ENCODE data around the gene ST8SIA4. TPM values are rescaled to one million over a fixed set of nuclear protein-coding genes. Genes with fewer than 3 reads are reported as not detected.

Gene ST8SIA4
- total RNA-seq, 1 experiment from 2014 or later, result not detected

DNA sequence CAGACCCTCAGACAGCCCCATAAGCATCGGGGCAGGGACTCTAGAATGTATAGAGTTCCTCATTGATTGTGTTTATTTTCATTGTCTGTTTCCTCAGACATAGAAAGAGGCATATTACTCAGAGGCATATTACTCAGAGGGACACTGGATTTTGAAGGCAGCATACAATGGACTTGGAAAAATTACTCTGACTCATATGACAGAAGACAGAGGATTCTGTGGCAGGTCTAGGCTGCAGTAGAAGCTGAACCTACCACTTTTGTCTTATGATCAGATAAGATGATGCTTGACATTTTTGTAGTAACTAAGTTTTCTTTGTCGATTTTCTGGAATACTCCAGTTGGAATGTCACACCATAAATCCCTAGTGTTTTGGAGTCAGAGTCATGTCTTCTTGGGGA is 105.2 kb downstream of the ST8SIA4 start:
- intact Hi-C loops (cut with micrococcal nuclease), result no loop called here
- RAD21 ChIA-PET (ENCODE audit: low non-redundant PET in 1 of 2, low total read pairs in 2 of 2, uncharacterized antibody in 2 of 2, unreplicated experiment in 2 of 2), result no interaction called here
- no peaks in the 10 kb centered on the region for H3K9me2 ChIP-seq (ENCODE audit: insufficient read depth)
- BruUV-seq (replicated peaks), result no TSS peak
- no peak overlapping the region for H3K27ac ChIP-seq (ENCODE audit: low read depth, low read length)
- no peak overlapping the region for H3K4me3 ChIP-seq (replicated peaks in 1 of 2; ENCODE audit: low read depth in 1 of 2, low read length in 2 of 2)
- H3K9ac ChIP-seq (ENCODE audit: low read length), result no peak overlapping the region
- no peak for DNase-seq (ENCODE audit: low read depth, low spot score)
- no peaks in the 10 kb centered on the region for H3K4me1 ChIP-seq (ENCODE audit: control insufficient read depth in 1 of 2, insufficient read depth in 2 of 2, low read length in 2 of 2)
- no peak for ATAC-seq
- TF ChIP-seq, protein P1, sequence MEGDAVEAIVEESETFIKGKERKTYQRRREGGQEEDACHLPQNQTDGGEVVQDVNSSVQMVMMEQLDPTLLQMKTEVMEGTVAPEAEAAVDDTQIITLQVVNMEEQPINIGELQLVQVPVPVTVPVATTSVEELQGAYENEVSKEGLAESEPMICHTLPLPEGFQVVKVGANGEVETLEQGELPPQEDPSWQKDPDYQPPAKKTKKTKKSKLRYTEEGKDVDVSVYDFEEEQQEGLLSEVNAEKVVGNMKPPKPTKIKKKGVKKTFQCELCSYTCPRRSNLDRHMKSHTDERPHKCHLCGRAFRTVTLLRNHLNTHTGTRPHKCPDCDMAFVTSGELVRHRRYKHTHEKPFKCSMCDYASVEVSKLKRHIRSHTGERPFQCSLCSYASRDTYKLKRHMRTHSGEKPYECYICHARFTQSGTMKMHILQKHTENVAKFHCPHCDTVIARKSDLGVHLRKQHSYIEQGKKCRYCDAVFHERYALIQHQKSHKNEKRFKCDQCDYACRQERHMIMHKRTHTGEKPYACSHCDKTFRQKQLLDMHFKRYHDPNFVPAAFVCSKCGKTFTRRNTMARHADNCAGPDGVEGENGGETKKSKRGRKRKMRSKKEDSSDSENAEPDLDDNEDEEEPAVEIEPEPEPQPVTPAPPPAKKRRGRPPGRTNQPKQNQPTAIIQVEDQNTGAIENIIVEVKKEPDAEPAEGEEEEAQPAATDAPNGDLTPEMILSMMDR (IDR thresholded peaks at IDR 0.05 in 2 of 3, conservative IDR thresholded peaks at IDR 0.05 in 1 of 3; ENCODE audit: borderline replicate concordance in 1 of 3, insufficient read depth in 1 of 3, low read depth in 2 of 3, low read length in 2 of 3), result no peak
- TF ChIP-seq EGR1 (IDR thresholded peaks at IDR 0.05; ENCODE audit: low read depth), result no peak
- TF ChIP-seq, protein P2, sequence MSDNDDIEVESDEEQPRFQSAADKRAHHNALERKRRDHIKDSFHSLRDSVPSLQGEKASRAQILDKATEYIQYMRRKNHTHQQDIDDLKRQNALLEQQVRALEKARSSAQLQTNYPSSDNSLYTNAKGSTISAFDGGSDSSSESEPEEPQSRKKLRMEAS (IDR thresholded peaks at IDR 0.05), result no peak
- no peak for TF ChIP-seq EZH2 (IDR thresholded peaks at IDR 0.05)
- TF ChIP-seq ZNF274 (IDR thresholded peaks at IDR 0.05; ENCODE audit: low read depth, low read length), result no peak
- no peak for TF ChIP-seq POLR2AphosphoS5 (IDR thresholded peaks at IDR 0.05; ENCODE audit: low read depth, low read length)
- TF ChIP-seq JUND (IDR thresholded peaks at IDR 0.05), result no peak
- no peak for TF ChIP-seq ELF1 (IDR thresholded peaks at IDR 0.05; ENCODE audit: borderline replicate concordance, low read depth)
- TF ChIP-seq SP1 (IDR thresholded peaks at IDR 0.05; ENCODE audit: low read depth), result no peak
- TF ChIP-seq EZH2phosphoT487 (IDR thresholded peaks at IDR 0.05; ENCODE audit: borderline replicate concordance), result no peak
- no peak for TF ChIP-seq CEBPB (IDR thresholded peaks at IDR 0.05; ENCODE audit: low read depth)
- no peak for TF ChIP-seq FOSL1 (IDR thresholded peaks at IDR 0.05; ENCODE audit: low read depth)
- H3K9me3 ChIP-seq (ENCODE audit: control insufficient read depth in 1 of 2, insufficient read depth in 1 of 2, low read depth in 1 of 2, low read length in 2 of 2), result no peaks in the 10 kb centered on the region
- no peaks in the 10 kb centered on the region for H3K36me3 ChIP-seq (ENCODE audit: control insufficient read depth in 1 of 2, insufficient read depth in 2 of 2, low read length in 2 of 2)
- H3K27me3 ChIP-seq (ENCODE audit: insufficient read depth, low read length), result no peaks in the 10 kb centered on the region
- H4K20me1 ChIP-seq (ENCODE audit: insufficient read depth), result no peaks in the 10 kb centered on the region
- H2AFZ ChIP-seq (ENCODE audit: low read depth, low read length, poor library complexity, severe bottlenecking), result no peak overlapping the region
- POLR2A ChIA-PET, result no interaction called here
- H3K79me2 ChIP-seq (ENCODE audit: insufficient read depth, low read length), result no peaks in the 10 kb centered on the region
- H3K4me2 ChIP-seq (ENCODE audit: low read length), result no peak overlapping the region
- CTCF ChIA-PET, result no interaction called here
